Measurements from ENCODE around the gene IPO7. TPM values are rescaled to one million over a fixed set of nuclear protein-coding genes. Genes with fewer than 3 reads are reported as not detected.

Gene IPO7
- total RNA-seq = 100 to 1,000 TPM in 1 of 4 donors, 10 to 100 TPM in 3; 54.1 to 114 (median 75.5) TPM

DNA sequence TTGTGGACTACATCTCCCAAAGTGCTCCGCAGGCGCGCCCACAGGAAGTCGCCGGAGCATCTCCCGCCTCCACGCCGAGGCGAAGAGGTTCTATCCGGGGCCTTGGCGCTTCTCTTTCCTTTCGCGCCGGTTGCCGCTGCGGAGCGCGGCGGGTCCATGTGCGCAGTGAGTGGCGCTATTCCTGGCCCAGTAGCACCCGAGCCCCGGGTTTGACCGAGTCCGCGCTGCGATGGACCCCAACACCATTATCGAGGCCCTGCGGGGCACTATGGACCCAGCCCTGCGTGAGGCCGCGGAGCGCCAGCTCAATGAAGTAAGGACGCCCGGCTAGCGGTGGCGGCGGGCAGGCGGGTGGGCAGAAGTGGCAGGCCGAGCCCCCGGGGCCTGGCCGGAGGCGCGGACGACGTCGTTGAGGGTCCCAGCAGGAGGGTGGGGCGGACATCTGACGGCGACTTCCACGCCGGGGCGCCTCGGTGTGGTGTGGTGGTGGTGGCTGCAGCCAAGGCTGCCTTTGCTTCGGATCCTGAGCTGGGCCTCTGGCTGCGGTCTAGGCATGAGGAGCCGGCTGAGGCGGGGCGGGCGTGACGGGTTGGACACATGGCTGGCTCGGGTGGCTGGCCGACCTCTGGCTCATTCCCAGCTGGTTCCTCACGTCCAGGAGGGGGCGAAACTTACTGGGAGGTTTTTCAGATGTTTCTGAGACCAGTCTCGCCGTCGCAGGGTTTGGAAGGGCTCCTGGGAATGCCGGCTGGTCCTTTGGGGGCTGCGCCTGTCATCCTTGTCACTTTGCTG lies at the start of gene IPO7:
IPO7 (plus strand) TSS at position 118 of the 792 bp plus-strand sequence; CDS start at position 230, 112 bp downstream.
- TF ChIP-seq, protein P1, sequence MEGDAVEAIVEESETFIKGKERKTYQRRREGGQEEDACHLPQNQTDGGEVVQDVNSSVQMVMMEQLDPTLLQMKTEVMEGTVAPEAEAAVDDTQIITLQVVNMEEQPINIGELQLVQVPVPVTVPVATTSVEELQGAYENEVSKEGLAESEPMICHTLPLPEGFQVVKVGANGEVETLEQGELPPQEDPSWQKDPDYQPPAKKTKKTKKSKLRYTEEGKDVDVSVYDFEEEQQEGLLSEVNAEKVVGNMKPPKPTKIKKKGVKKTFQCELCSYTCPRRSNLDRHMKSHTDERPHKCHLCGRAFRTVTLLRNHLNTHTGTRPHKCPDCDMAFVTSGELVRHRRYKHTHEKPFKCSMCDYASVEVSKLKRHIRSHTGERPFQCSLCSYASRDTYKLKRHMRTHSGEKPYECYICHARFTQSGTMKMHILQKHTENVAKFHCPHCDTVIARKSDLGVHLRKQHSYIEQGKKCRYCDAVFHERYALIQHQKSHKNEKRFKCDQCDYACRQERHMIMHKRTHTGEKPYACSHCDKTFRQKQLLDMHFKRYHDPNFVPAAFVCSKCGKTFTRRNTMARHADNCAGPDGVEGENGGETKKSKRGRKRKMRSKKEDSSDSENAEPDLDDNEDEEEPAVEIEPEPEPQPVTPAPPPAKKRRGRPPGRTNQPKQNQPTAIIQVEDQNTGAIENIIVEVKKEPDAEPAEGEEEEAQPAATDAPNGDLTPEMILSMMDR (IDR thresholded peaks at IDR 0.05; ENCODE audit: low read depth) = no peak

GRCh38 chr11:9341638-9342178 lies 42.7 kb upstream of the IPO7 start:
- TF ChIP-seq, protein P1 (IDR thresholded peaks at IDR 0.05; ENCODE audit: low read depth) = no peak

- TF ChIP-seq, protein P1 (IDR thresholded peaks at IDR 0.05; ENCODE audit: low read depth) = no peak
Observed at GRCh38 chr11:9344061-9344680, 40.3 kb upstream of the IPO7 start.

- TF ChIP-seq, protein P1 (IDR thresholded peaks at IDR 0.05; ENCODE audit: low read depth) = no peak
Observed at GRCh38 chr11:9347100-9347499, 37.4 kb upstream of the IPO7 start.

DNA sequence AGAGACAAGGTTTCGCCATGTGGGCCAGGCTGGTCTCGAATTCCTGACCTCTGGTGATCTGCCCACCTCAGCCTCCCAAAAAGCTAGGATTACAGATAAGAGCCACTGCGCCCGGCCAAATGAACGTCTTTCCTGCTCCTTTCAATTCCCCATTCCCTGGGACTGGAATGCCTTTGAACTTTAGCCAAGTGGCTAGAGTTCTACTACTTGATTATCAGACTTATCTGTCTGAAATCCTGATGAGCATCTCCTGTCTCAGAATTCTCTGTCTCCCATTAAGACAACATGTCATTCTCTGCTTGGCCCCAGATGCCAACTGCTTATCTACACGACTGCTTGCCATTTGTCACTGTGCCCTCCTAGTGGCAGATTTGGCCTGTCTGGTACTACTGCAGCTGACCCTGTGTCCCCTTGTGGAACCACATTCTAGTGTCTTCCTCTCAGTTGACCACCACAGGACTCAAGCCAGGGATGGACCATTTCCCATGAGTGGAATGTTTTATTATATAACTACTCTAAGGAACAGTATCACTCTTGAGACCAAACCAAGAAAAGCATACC lies 33.1 kb upstream of the IPO7 start:
- TF ChIP-seq, protein P1 (IDR thresholded peaks at IDR 0.05; ENCODE audit: low read depth) = no peak

DNA sequence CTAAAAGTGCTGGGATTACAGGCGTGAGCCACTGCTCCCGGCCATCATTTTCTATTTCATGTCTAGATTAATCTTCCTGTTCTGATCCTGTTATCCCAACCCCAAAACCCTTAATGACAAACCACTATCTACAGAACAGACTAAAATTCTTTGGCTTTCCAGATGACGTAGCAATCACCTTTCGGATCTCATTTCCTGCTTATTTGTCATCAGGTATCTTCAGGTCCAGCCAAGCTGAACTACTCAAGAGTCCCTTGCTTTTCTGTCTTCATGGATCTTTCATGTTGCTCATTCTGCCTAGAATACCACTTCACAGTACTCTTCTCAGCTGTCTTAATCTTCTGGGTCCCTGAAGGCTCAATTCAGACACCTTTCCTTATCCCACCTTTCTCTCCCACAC lies 27.4 kb upstream of the IPO7 start:
- TF ChIP-seq, protein P1 (IDR thresholded peaks at IDR 0.05; ENCODE audit: low read depth) = no peak

GRCh38 chr11:9362393-9362863 lies 22.0 kb upstream of the IPO7 start:
- TF ChIP-seq, protein P1 (IDR thresholded peaks at IDR 0.05; ENCODE audit: low read depth) = no peak
